GM23338 (cell line): ENCODE results near the gene NUDT9. TPM values are rescaled to one million over a fixed set of nuclear protein-coding genes. Genes with fewer than 3 reads are reported as not detected.

ENCODE experiments used
- ATAC-seq: fragments of 200-7000 bp; cut with Tn5 transposase; 3 replicates; pipeline ENCODE4 v1.9.1; 2020
- DNase-seq: peaks from one replicate; pipeline ENCODE4 v3.0.0-alpha.2; 2015; ENCODE audit warnings: low spot score
- H2AFZ ChIP-seq: fragments of 200-600 bp; sonication (generic); 2 replicates; pipeline ENCODE4 v1.8.0; 2016; ENCODE audit warnings: antibody characterized with exemption, mild to moderate bottlenecking, moderate library complexity
- H3F3A ChIP-seq: fragments of 200-600 bp; sonication (generic); replicated peaks from 2 replicates; pipeline ENCODE4 v1.8.0; 2017; ENCODE audit warnings: antibody characterized with exemption, mixed run types, low read depth
- H3K27ac ChIP-seq: fragments of 200-600 bp; sonication (generic); 2 replicates; pipeline ENCODE4 v1.6.1; 2016; ENCODE audit warnings: low read depth
- H3K27me3 ChIP-seq: fragments of 200-600 bp; sonication (generic); 2 replicates; pipeline ENCODE4 v1.8.0; 2016; ENCODE audit warnings: mild to moderate bottlenecking, mixed run types, moderate library complexity; ENCODE audit not compliant: insufficient read depth
- H3K36me3 ChIP-seq: fragments of 200-600 bp; sonication (generic); 2 replicates; pipeline ENCODE4 v1.8.0; 2016; ENCODE audit warnings: mild to moderate bottlenecking; ENCODE audit not compliant: insufficient read depth
- H3K4me1 ChIP-seq: fragments of 200-600 bp; sonication (generic); 2 replicates; pipeline ENCODE4 v1.8.0; 2016; ENCODE audit warnings: mild to moderate bottlenecking, moderate library complexity; ENCODE audit not compliant: insufficient read depth
- H3K4me2 ChIP-seq: fragments of 200-600 bp; sonication (generic); 2 replicates; pipeline ENCODE4 v1.7.1; 2017; ENCODE audit warnings: mixed run types
- H3K4me3 ChIP-seq: fragments of 200-600 bp; sonication (generic); 2 replicates; pipeline ENCODE4 v1.6.1; 2016; ENCODE audit warnings: mixed run types
- H3K79me2 ChIP-seq: fragments of 200-600 bp; sonication (generic); replicated peaks from 2 replicates; pipeline ENCODE4 v1.8.0; 2017; ENCODE audit warnings: mild to moderate bottlenecking; ENCODE audit not compliant: insufficient read depth
- H3K9me2 ChIP-seq: fragments of 200-600 bp; sonication (generic); 2 replicates; pipeline ENCODE4 v1.8.0; 2017; ENCODE audit not compliant: insufficient read depth
- H4K20me1 ChIP-seq: fragments of 200-600 bp; sonication (generic); replicated peaks from 2 replicates; pipeline ENCODE4 v1.8.0; 2017; ENCODE audit warnings: mild to moderate bottlenecking; ENCODE audit not compliant: insufficient read depth
- H3K27ac Mint-ChIP-seq: 2 replicates; pipeline ENCODE4 v1.8.0; 2020; ENCODE audit warnings: inconsistent platforms, mild to moderate bottlenecking, moderate library complexity, mixed read lengths
- H3K27me3 Mint-ChIP-seq: 3 replicates; pipeline ENCODE4 v1.8.0; 2022; ENCODE audit warnings: low read depth, mild to moderate bottlenecking, moderate library complexity, mixed read lengths, inconsistent platforms; ENCODE audit not compliant: insufficient read depth, poor library complexity
- H3K36me3 Mint-ChIP-seq: 3 replicates; pipeline ENCODE4 v1.8.0; 2021; ENCODE audit warnings: low read depth, mild to moderate bottlenecking, inconsistent platforms, moderate library complexity, mixed read lengths
- H3K4me1 Mint-ChIP-seq: 3 replicates; pipeline ENCODE4 v1.8.0; 2020; ENCODE audit warnings: mild to moderate bottlenecking, inconsistent platforms, mixed read lengths
- H3K4me3 Mint-ChIP-seq: 3 replicates; pipeline ENCODE4 v1.8.0; 2021; ENCODE audit warnings: moderate library complexity, mild to moderate bottlenecking, inconsistent platforms, mixed read lengths
- H3K9me3 Mint-ChIP-seq: 3 replicates; pipeline ENCODE4 v1.8.0; 2020; ENCODE audit warnings: moderate library complexity, mild to moderate bottlenecking, inconsistent platforms, mixed read lengths
- CTCF ChIP-seq, 2 experiments: fragments of 200-600 bp in 1 of 2; sonication (generic) in 1 of 2; conservative IDR thresholded peaks; 2 replicates each; pipeline versions ENCODE4 v1.5.1 to v1.6.1; 2016 to 2017; ENCODE audit warnings: antibody characterized with exemption in 2 of 2, low read depth in 2 of 2, mild to moderate bottlenecking in 2 of 2, moderate library complexity in 1 of 2
- EZH2 ChIP-seq: fragments of 200-600 bp; sonication (generic); IDR thresholded peaks from one replicate; pipeline ENCODE4 v1.8.0; 2017; ENCODE audit warnings: antibody characterized with exemption, mild to moderate bottlenecking, low read depth; ENCODE audit not compliant: unreplicated experiment
- JUNB ChIP-seq: IDR thresholded peaks from one replicate; pipeline ENCODE4 v1.6.1; 2016; ENCODE audit warnings: antibody characterized with exemption; ENCODE audit not compliant: unreplicated experiment
- REST ChIP-seq: IDR thresholded peaks from one replicate; pipeline ENCODE4 v1.6.1; 2018; ENCODE audit warnings: antibody characterized with exemption; ENCODE audit not compliant: unreplicated experiment
- ZNF462 ChIP-seq: fragments of 250-450 bp; sonication (Bioruptor Pico); IDR thresholded peaks from 2 replicates; pipeline ENCODE4 v1.5.0; 2020; ENCODE audit warnings: mild to moderate bottlenecking, moderate library complexity
- polyA plus RNA-seq: library from polyadenylated mRNA; unstranded; fragments of >200 nt; fragmentation: Nextera tagmentation; extraction: Ambion mirVana; gene quantifications from 2 replicates; pipeline ENCODE4 v1.2.1, GENCODE V29; 2016
- total RNA-seq: library from RNA; depleted of rRNA; stranded (reverse); fragments of >200 nt; shearing (Covaris generic); gene quantifications from 2 replicates; pipeline ENCODE4 v1.2.3, GENCODE V29; 2014

NUDT9 gene
- total and polyA plus RNA-seq, 2 experiments from 2014 or later: 22.9 to 43.4 TPM

GRCh38 chr4:87461281-87461700 lies 38.9 kb downstream of the NUDT9 start (continued):
- TF ChIP-seq CTCF (conservative IDR thresholded peaks at IDR 0.05; ENCODE audit: low read depth in 2 of 2): no peak

- no peaks in the 10 kb centered on the region for H3K9me2 ChIP-seq
- peaks cover 5% of the 10 kb centered on the region; the same call in 2 of the 3 replicates for H3K4me1 Mint-ChIP-seq
- H3K36me3 Mint-ChIP-seq: peaks cover 21% of the 10 kb centered on the region
- H3K27ac ChIP-seq: no peak overlapping the region
- no peak overlapping the region for H2AFZ ChIP-seq
- H4K20me1 ChIP-seq: no peaks in the 10 kb centered on the region
- H3K4me2 ChIP-seq: no peak overlapping the region
- no peaks in the 10 kb centered on the region for H3K27me3 Mint-ChIP-seq
- TF ChIP-seq JUNB (no peak), EZH2 (no peak), REST (no peak), ZNF462 (CRISPR knock-in tag) (no peak)
- no peak overlapping the region for H3K4me3 ChIP-seq
- H3F3A ChIP-seq: no peaks in the 10 kb centered on the region
- no peak overlapping the region for H3K4me3 Mint-ChIP-seq
- no peaks in the 10 kb centered on the region for H3K27me3 ChIP-seq
- DNase-seq (no peak), ATAC-seq (no peak)
- no peak overlapping the region for H3K27ac Mint-ChIP-seq
- H3K79me2 ChIP-seq: no peaks in the 10 kb centered on the region
- H3K9me3 Mint-ChIP-seq: no peaks in the 10 kb centered on the region
- H3K4me1 ChIP-seq: peaks cover 11% of the 10 kb centered on the region
- 0 out of 2 replicates have a peak, but pooled peaks cover 6% of the 10 kb centered on the region for H3K36me3 ChIP-seq
Measured at GRCh38 chr4:87462102-87462501, 39.7 kb downstream of the NUDT9 start.
